Stomach (tissue), 9 donors: ENCODE data around the gene TLE3. TPM values are rescaled to one million over a fixed set of nuclear protein-coding genes. Genes with fewer than 3 reads are reported as not detected.

Source experiments
- DNase-seq, 2 donors: peaks; one replicate each; pipeline versions ENCODE4 v3.0.0 to v3.0.0-alpha.2; 2013 to 2019
- H3K27ac ChIP-seq, 5 donors: fragments of 200-600 bp in 4 of 5; sonication (generic) in 4 of 5; one replicate each; pipeline ENCODE4 v1.5.1; 2013 to 2019; ENCODE audit warnings: mild to moderate bottlenecking in 1 of 5, moderate library complexity in 1 of 5
- H3K27me3 ChIP-seq, 3 donors: fragments of 200-600 bp; sonication (generic); one replicate each; pipeline ENCODE4 v1.5.1; 2017 to 2019; ENCODE audit warnings: mixed run types in 1 of 3
- H3K36me3 ChIP-seq, 4 donors: fragments of 200-600 bp; sonication (generic); 1 replicate in 3 of 4; 2 replicates in 1 of 4; pipeline ENCODE4 v1.5.1; 2016 to 2019
- H3K4me1 ChIP-seq, 4 donors: fragments of 200-600 bp; sonication (generic); one replicate each; pipeline ENCODE4 v1.5.1; 2016 to 2019
- H3K4me3 ChIP-seq, 4 donors: fragments of 200-600 bp; sonication (generic) in 3 of 4; one replicate each; pipeline ENCODE4 v1.5.1; 2016 to 2019; ENCODE audit warnings: mild to moderate bottlenecking in 1 of 4
- H3K9me3 ChIP-seq, 4 donors: fragments of 200-600 bp; sonication (generic); one replicate each; pipeline ENCODE4 v1.5.1; 2016 to 2019
- CTCF ChIP-seq, 7 experiments: fragments of 450-650 bp in 4 of 7; fragments of 200-600 bp in 3 of 7; sonication (generic) in 3 of 7; IDR thresholded peaks; one replicate each; pipeline ENCODE4 v1.5.1; 2016 to 2019; ENCODE audit warnings: antibody characterized with exemption in 7 of 7, control low read depth in 2 of 7, mild to moderate bottlenecking in 1 of 7
- EP300 ChIP-seq: sonication (generic); formaldehyde crosslinking; IDR thresholded peaks from one replicate; pipeline ENCODE4 v1.6.1; 2017; ENCODE audit warnings: antibody characterized with exemption
- POLR2A ChIP-seq, 4 donors: fragments of 450-650 bp; IDR thresholded peaks; one replicate each; pipeline ENCODE4 v1.6.1; 2016; ENCODE audit warnings: antibody characterized with exemption in 4 of 4, control low read depth in 2 of 4, mild to moderate bottlenecking in 1 of 4, moderate library complexity in 1 of 4
- POLR2AphosphoS5 ChIP-seq, 3 donors: sonication (generic); formaldehyde crosslinking; IDR thresholded peaks; one replicate each; pipeline ENCODE4 v1.6.1; 2016; ENCODE audit warnings: antibody characterized with exemption in 3 of 3
- WGBS, 5 donors: extraction: QIAGEN DNeasy Blood & Tissue Kit in 3 of 5; methylation state at CpG; one replicate each; pipeline versions ENCODE4 v1.1.5 to v1.1.7; 2013 to 2018; 5-methylcytosine and 5-hydroxymethylcytosine counted together
- intact Hi-C: fragments of 100-400 bp; cut with DNase I; formaldehyde crosslinking; loops from one replicate; pipeline ENCODE4 v1.15.1; 2023; ENCODE audit warnings: low total_unique reads
- polyA plus RNA-seq, 3 donors: library from polyadenylated mRNA; stranded (reverse); fragments of 200-250 nt; gene quantifications; one replicate each; pipeline ENCODE4 v1.2.3, GENCODE V29; 2013
- total RNA-seq, 5 donors: library from RNA; depleted of rRNA; stranded (reverse); fragments of >200 nt; gene quantifications; one replicate each; pipeline versions ENCODE4 v1.1.0 to v1.2.3, GENCODE V29; 2014 to 2016
- donor health status: healthy with polysubstance abuse.
- donor health status: Bipolar disorder and iron deficiency.
- donor health status: healthy.

The TLE3 gene
- total and polyA plus RNA-seq, 8 donors: 13.3 to 186 (median 30.9) TPM

DNA sequence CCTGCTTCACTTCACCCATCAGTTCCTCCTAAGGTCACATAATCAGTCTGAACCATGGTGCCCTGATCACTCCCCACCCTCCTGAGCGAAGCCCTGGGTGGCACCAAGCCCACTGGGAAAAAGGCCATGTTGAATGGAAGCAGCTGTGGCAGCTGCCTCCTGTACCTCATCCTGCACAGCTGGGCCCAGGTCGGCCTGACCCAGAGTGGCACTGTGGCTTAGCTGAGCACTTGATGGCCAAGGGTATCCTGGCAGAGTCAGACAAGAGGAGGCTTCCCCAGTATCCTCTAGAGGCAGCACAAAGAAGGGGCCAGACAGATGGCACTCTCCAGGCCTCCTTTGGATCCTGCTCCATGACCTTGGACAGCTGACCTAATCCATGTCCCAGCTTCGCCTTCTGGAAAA lies 68.4 kb downstream of the TLE3 start:
- intact Hi-C loops: no loop called here
- TF ChIP-seq CTCF (IDR thresholded peaks at IDR 0.05) (no peak), POLR2A (IDR thresholded peaks at IDR 0.05) (no peak), EP300 (no peak), POLR2AphosphoS5 (IDR thresholded peaks at IDR 0.05) (no peak)
- no peak for DNase-seq
- H3K9me3 ChIP-seq: no peaks in the 10 kb centered on the region
- peaks cover 0 to 11% (median 0%) of the 10 kb centered on the region in 3 donors for H3K27me3 ChIP-seq
- 64 to 81% (median 71%) methylated on average over 3 of the region's 3 CpGs for WGBS, 5 donors
- no peaks in the 10 kb centered on the region for H3K36me3 ChIP-seq
- H3K4me3 ChIP-seq: no peak overlapping the region
- peaks cover 3 to 29% (median 17%) of the 10 kb centered on the region in 4 donors for H3K4me1 ChIP-seq
- no peak overlapping the region for H3K27ac ChIP-seq

DNA sequence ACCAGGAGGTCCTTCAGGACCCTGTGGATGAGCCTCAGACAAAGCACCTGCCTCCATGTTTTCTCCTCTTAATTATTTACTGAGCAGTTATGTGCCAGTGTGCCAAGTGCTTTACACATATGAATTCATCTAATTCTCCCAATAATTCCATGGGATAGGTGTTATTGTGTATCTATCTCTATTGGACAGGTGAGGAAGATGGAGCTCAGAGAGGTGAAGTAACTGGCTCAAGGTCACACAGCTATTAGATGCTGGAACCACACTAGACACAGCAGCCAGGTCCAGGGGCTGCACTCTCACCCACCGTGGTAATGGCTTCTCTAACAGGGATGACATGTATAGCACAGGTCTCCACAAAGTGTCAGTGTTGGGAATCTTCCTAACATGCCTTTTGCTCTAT lies 70.2 kb downstream of the TLE3 start:
- Histone ChIP-seq H3K9me3 (no peaks in the 10 kb centered on the region), H3K4me1 (peaks cover 16 to 37% (median 28%) of the 10 kb centered on the region in 4 donors), H3K4me3 (no peak overlapping the region), H3K27ac (no peak overlapping the region), H3K36me3 (no peaks in the 10 kb centered on the region), H3K27me3 (no peaks in the 10 kb centered on the region)
- 89 to 94% (median 93%) methylated on average over 1 of the region's 1 CpG for WGBS, 5 donors
- DNase-seq: no peak
- intact Hi-C loops: no loop called here
- no peak for TF ChIP-seq POLR2A (IDR thresholded peaks at IDR 0.05)
- no peak for TF ChIP-seq CTCF (IDR thresholded peaks at IDR 0.05)
- no peak for TF ChIP-seq POLR2AphosphoS5 (IDR thresholded peaks at IDR 0.05)
- no peak for TF ChIP-seq EP300

GRCh38 chr15:70026991-70027390 lies 70.7 kb downstream of the TLE3 start:
- Histone ChIP-seq H3K36me3 (no peaks in the 10 kb centered on the region), H3K27ac (no peak overlapping the region), H3K9me3 (no peaks in the 10 kb centered on the region), H3K4me1 (peaks cover 16 to 37% (median 28%) of the 10 kb centered on the region in 4 donors), H3K27me3 (no peaks in the 10 kb centered on the region), H3K4me3 (no peak overlapping the region)
- 83 to 94% (median 90%) methylated on average over 5 of the region's 5 CpGs for whole genome bisulfite sequencing, 5 donors
- DNase-seq: no peak
- intact Hi-C loops: no loop called here
- TF ChIP-seq POLR2AphosphoS5 (IDR thresholded peaks at IDR 0.05): no peak
- no peak for TF ChIP-seq POLR2A (IDR thresholded peaks at IDR 0.05)
- TF ChIP-seq CTCF (IDR thresholded peaks at IDR 0.05): no peak
- TF ChIP-seq EP300: no peak

DNA sequence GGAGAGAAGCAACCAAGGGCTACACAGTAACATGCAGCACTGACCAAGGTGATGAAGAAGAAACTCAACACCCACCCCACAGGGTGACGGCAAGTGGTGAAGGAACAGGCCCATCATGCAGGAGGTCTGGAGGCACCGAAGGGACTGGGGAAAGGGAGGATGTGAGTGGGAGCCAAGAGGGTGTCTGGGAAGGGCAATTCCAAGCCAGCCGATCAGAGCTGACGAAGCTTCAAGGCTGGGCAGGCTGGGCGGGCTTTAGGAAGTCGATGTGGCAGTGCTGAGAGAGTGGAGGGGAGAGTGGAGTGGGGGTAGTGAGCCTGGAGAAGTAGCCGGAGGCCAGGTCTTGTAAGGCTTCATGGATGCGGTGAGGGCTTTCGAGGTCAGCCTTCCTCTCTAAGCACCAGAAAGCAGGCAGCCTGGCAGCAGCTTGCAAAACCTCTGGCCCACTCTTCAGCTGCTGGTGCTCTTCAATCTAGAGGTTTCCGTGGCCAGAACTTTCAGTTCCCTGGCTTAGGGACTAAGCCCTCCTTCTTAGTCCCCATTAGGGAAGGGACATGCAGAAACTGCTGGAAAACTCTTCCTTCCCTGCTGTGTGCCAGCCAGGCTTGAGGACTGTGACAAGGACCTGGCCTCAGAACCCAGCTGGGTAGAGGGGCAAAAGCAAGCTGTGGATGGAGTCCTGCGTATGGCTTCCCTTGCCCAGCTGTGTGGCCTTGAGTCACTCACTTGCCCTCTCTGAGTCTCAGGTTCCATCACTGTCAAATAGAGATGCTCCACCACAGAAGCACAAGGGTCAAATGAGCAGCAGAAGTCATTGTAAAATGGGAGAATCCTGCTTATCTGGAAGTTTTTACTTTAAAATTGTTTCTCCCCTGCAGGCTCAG lies 72.1 kb downstream of the TLE3 start:
- no peak overlapping the region for H3K4me3 ChIP-seq
- peaks cover 16 to 37% (median 28%) of the 10 kb centered on the region in 4 donors for H3K4me1 ChIP-seq
- 71 to 86% (median 80%) methylated on average over 10 to 11 of the region's 11 CpGs for WGBS, 5 donors
- intact Hi-C loops: no loop called here
- TF ChIP-seq CTCF (IDR thresholded peaks at IDR 0.05): no peak
- TF ChIP-seq EP300: no peak
- TF ChIP-seq POLR2A (IDR thresholded peaks at IDR 0.05): no peak
- TF ChIP-seq POLR2AphosphoS5 (IDR thresholded peaks at IDR 0.05): peak in 1 of 3 donors; percentile 21
- peak overlapping the region in 1 of 5 donors; percentile 6 for H3K27ac ChIP-seq
- no peak for DNase-seq
- no peaks in the 10 kb centered on the region for H3K9me3 ChIP-seq
- no peaks in the 10 kb centered on the region for H3K27me3 ChIP-seq
- H3K36me3 ChIP-seq: no peaks in the 10 kb centered on the region
